ENCODE measurements around the gene PLPP4. TPM values are rescaled to one million over a fixed set of nuclear protein-coding genes. Genes with fewer than 3 reads are reported as not detected.

PLPP4 gene
- total RNA-seq, 1 experiment from 2014 or later, result not detected

GRCh38 chr10:120477743-120478141, 20.7 kb downstream of the PLPP4 start:
- TF ChIP-seq ZBTB33 (IDR thresholded peaks at IDR 0.05; ENCODE audit: extremely low read depth, insufficient replicate concordance, low read length) (no peak), SRF (IDR thresholded peaks at IDR 0.05; ENCODE audit: low read depth) (no peak), CBX3 (IDR thresholded peaks at IDR 0.05; ENCODE audit: low read depth) (no peak), ELF1 (IDR thresholded peaks at IDR 0.05; ENCODE audit: borderline replicate concordance, low read depth) (no peak), SP1 (IDR thresholded peaks at IDR 0.05; ENCODE audit: low read depth) (no peak), REST (IDR thresholded peaks at IDR 0.05; ENCODE audit: low read depth) (no peak), ZNF274 (IDR thresholded peaks at IDR 0.05; ENCODE audit: low read depth, low read length) (no peak), JUND (IDR thresholded peaks at IDR 0.05) (no peak), FOSL1 (IDR thresholded peaks at IDR 0.05; ENCODE audit: low read depth) (no peak), CEBPB (IDR thresholded peaks at IDR 0.05; ENCODE audit: low read depth) (no peak), RAD21 (IDR thresholded peaks at IDR 0.05; ENCODE audit: low read depth) (no peak), MAX (IDR thresholded peaks at IDR 0.05) (no peak), CTCF (IDR thresholded peaks at IDR 0.05 in 2 of 3, conservative IDR thresholded peaks at IDR 0.05 in 1 of 3; ENCODE audit: borderline replicate concordance in 1 of 3, insufficient read depth in 1 of 3, low read depth in 2 of 3, low read length in 2 of 3) (no peak), EZH2phosphoT487 (IDR thresholded peaks at IDR 0.05; ENCODE audit: borderline replicate concordance) (no peak), YY1 (IDR thresholded peaks at IDR 0.05; ENCODE audit: extremely low read depth, insufficient replicate concordance, low read depth, low read length) (no peak), SIN3A (IDR thresholded peaks at IDR 0.05; ENCODE audit: low read depth) (no peak), ATF3 (IDR thresholded peaks at IDR 0.05) (no peak), ZFX (IDR thresholded peaks at IDR 0.05) (no peak), TCF7L2 (IDR thresholded peaks at IDR 0.05; ENCODE audit: borderline replicate concordance, extremely low read depth, insufficient read depth, insufficient read length) (no peak)
- ChIA-PET CTCF (no interaction called here), POLR2A (no interaction called here), RAD21 (ENCODE audit: low non-redundant PET in 1 of 2, low total read pairs in 2 of 2, uncharacterized antibody in 2 of 2, unreplicated experiment in 2 of 2) (no interaction called here)
- no peak overlapping the region for H3K4me2 ChIP-seq (ENCODE audit: low read length)
- BruUV-seq (replicated peaks), result no TSS peak
- H3K9me2 ChIP-seq (ENCODE audit: insufficient read depth), result no peaks in the 10 kb centered on the region
- no peak for ATAC-seq
- H3K4me3 ChIP-seq (replicated peaks in 1 of 2; ENCODE audit: low read depth in 1 of 2, low read length in 2 of 2), result no peak overlapping the region
- no peaks in the 10 kb centered on the region for H3K36me3 ChIP-seq (ENCODE audit: control insufficient read depth in 1 of 2, insufficient read depth in 2 of 2, low read length in 2 of 2)
- H3K27me3 ChIP-seq (ENCODE audit: insufficient read depth, low read length), result 0 out of 2 replicates have a peak, but pooled peaks cover 9% of the 10 kb centered on the region
- H3K79me2 ChIP-seq (ENCODE audit: insufficient read depth, low read length), result no peaks in the 10 kb centered on the region
- no peak overlapping the region for H3K27ac ChIP-seq (ENCODE audit: low read depth, low read length)
- H2AFZ ChIP-seq (ENCODE audit: low read depth, low read length, poor library complexity, severe bottlenecking), result no peak overlapping the region
- no peak overlapping the region for H3K9ac ChIP-seq (ENCODE audit: low read length)
- no peaks in the 10 kb centered on the region for H3K4me1 ChIP-seq (ENCODE audit: control insufficient read depth in 1 of 2, insufficient read depth in 2 of 2, low read length in 2 of 2)
- intact Hi-C loops (cut with micrococcal nuclease), result no loop called here
- no peak for DNase-seq (ENCODE audit: low read depth, low spot score)
- H4K20me1 ChIP-seq (ENCODE audit: insufficient read depth), result no peaks in the 10 kb centered on the region
- no peaks in the 10 kb centered on the region for H3K9me3 ChIP-seq (ENCODE audit: control insufficient read depth in 1 of 2, insufficient read depth in 1 of 2, low read depth in 1 of 2, low read length in 2 of 2)
